PC-3 (cell line): ENCODE data around the gene PRPF19. TPM values are rescaled to one million over a fixed set of nuclear protein-coding genes. Genes with fewer than 3 reads are reported as not detected.

Source experiments
- ATAC-seq: fragments of 200-7000 bp; cut with Tn5 transposase; 2 replicates; pipeline ENCODE4 v1.9.1; 2020; ENCODE audit warnings: mild to moderate bottlenecking, moderate library complexity
- BruUV-seq: library from RNA; stranded (reverse); fragments of 400-500 nt; replicated peaks from 2 replicates; lab custom pipeline; 2021; lab: Mats Ljungman, UMichigan
- CTCF ChIA-PET: fragments of 300-600 bp; sonication (Branson Sonifier 250); formaldehyde crosslinking; loops from one replicate; lab custom pipeline; 2022; ENCODE audit warnings: antibody characterized with exemption; lab: Charles Lee
- POLR2A ChIA-PET: fragments of 300-600 bp; sonication (Branson Sonifier 250); formaldehyde crosslinking; loops from one replicate; lab custom pipeline; 2022; ENCODE audit warnings: antibody characterized with exemption; ENCODE audit not compliant: unreplicated experiment; lab: Charles Lee
- DNase-seq: peaks from one replicate; pipeline ENCODE4 v3.0.0-alpha.2; 2015
- H2AFZ ChIP-seq: fragments of 300-600 bp; sonication (generic); 2 replicates; pipeline ENCODE4 v1.6.0; 2016; ENCODE audit warnings: antibody characterized with exemption, low read length
- H3F3A ChIP-seq: fragments of 300-600 bp; sonication (generic); one replicate; pipeline ENCODE4 v1.6.0; 2017; ENCODE audit warnings: antibody characterized with exemption, low read length, control low read depth, mild to moderate bottlenecking; ENCODE audit not compliant: unreplicated experiment
- H3K27ac ChIP-seq: fragments of 300-600 bp; sonication (generic); 2 replicates; pipeline ENCODE4 v1.5.1; 2016; ENCODE audit warnings: mild to moderate bottlenecking, low read length
- H3K27me3 ChIP-seq: fragments of 300-600 bp; sonication (generic); 2 replicates; pipeline ENCODE4 v1.6.1; 2016; ENCODE audit warnings: low read length, mixed read lengths
- H3K36me3 ChIP-seq: fragments of 300-600 bp; sonication (generic); 2 replicates; pipeline ENCODE4 v1.6.1; 2016; ENCODE audit warnings: low read depth, mixed run types, low read length, mixed read lengths
- H3K4me1 ChIP-seq: fragments of 300-600 bp; sonication (generic); 2 replicates; pipeline ENCODE4 v1.5.1; 2016; ENCODE audit warnings: low read length; ENCODE audit not compliant: insufficient read depth
- H3K4me2 ChIP-seq: fragments of 300-600 bp; sonication (generic); 2 replicates; pipeline ENCODE4 v1.6.0; 2016; ENCODE audit warnings: low read length
- H3K4me3 ChIP-seq: fragments of 300-600 bp; sonication (generic); 2 replicates; pipeline ENCODE4 v1.5.1; 2016; ENCODE audit warnings: mild to moderate bottlenecking, low read length, mixed read lengths
- H3K79me2 ChIP-seq: fragments of 300-600 bp; sonication (generic); 2 replicates; pipeline ENCODE4 v1.6.1; 2017; ENCODE audit warnings: low read length, mixed read lengths
- H3K9ac ChIP-seq: fragments of 300-600 bp; sonication (generic); 2 replicates; pipeline ENCODE4 v1.6.0; 2016; ENCODE audit warnings: mild to moderate bottlenecking, low read length
- H3K9me2 ChIP-seq: fragments of 300-600 bp; sonication (generic); replicated peaks from 2 replicates; pipeline ENCODE4 v1.6.1; 2016; ENCODE audit warnings: mixed run types, low read length, mixed read lengths
- H3K9me3 ChIP-seq: fragments of 300-600 bp; sonication (generic); 2 replicates; pipeline ENCODE4 v1.6.1; 2016; ENCODE audit warnings: low read length, mixed read lengths
- H4K20me1 ChIP-seq: fragments of 300-600 bp; sonication (generic); 2 replicates; pipeline ENCODE4 v1.6.1; 2016; ENCODE audit warnings: low read length, mixed read lengths
- CTCF ChIP-seq: fragments of 300-600 bp; sonication (generic); conservative IDR thresholded peaks from 2 replicates; pipeline ENCODE4 v1.5.1; 2017; ENCODE audit warnings: antibody characterized with exemption, low read depth, mild to moderate bottlenecking, low read length
- EZH2 ChIP-seq: fragments of 300-600 bp; sonication (generic); IDR thresholded peaks from one replicate; pipeline ENCODE4 v1.6.1; 2017; ENCODE audit warnings: antibody characterized with exemption, mild to moderate bottlenecking, low read length; ENCODE audit not compliant: unreplicated experiment
- EZH2phosphoT487 ChIP-seq: fragments of 300-600 bp; sonication (generic); IDR thresholded peaks from 2 replicates; pipeline ENCODE4 v1.6.1; 2018; ENCODE audit warnings: mild to moderate bottlenecking, antibody characterized with exemption, low read length, borderline replicate concordance
- intact Hi-C: fragments of 100-400 bp; cut with micrococcal nuclease; formaldehyde crosslinking; loops from 2 replicates; pipeline ENCODE4 v1.9.0; 2023
- total RNA-seq: library from RNA; depleted of rRNA; stranded (reverse); fragments of >200 nt; gene quantifications from 2 replicates; pipeline ENCODE4 v1.2.3, GENCODE V29; 2014

Gene PRPF19
- total RNA-seq, 1 experiment from 2014 or later: 165 TPM

DNA sequence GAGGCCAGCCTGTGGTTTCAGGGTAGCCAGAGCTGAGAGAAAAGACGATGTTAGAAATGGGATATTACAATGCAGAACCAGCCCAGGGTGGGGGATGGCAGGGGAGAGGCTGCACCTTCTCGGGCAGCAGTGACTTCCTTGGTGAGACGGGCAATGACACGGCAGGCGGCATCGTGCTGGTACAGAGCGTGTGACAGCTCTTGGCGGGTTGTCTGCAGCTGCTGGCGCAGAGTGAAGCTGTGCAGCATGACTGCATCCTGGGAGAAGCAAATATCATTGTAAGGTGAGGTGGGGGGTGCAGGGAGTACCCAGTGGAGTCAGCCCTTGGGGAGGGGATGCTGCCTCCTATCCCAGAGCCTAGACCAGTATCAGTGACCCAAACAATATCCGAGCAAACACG lies 3.8 kb downstream of the PRPF19 start:
- intact Hi-C loops: no loop called here
- Histone ChIP-seq H3K4me3 (no peak overlapping the region), H3K4me1 (peaks cover 19% of the 10 kb centered on the region), H3K9me3 (no peaks in the 10 kb centered on the region), H3K27me3 (no peaks in the 10 kb centered on the region), H4K20me1 (peaks cover 37% of the 10 kb centered on the region), H3F3A (peaks cover 8% of the 10 kb centered on the region), H3K36me3 (peaks cover 66% of the 10 kb centered on the region), H2AFZ (no peak overlapping the region), H3K9me2 (no peaks in the 10 kb centered on the region), H3K27ac (no peak overlapping the region), H3K79me2 (peaks cover 43% of the 10 kb centered on the region), H3K4me2 (no peak overlapping the region), H3K9ac (no peak overlapping the region)
- BruUV-seq: no TSS peak
- TF ChIP-seq EZH2 (no peak), EZH2phosphoT487 (no peak), CTCF (no peak)
- POLR2A ChIA-PET: no interaction called here
- no peak for ATAC-seq
- CTCF ChIA-PET: no interaction called here
- no peak for DNase-seq

GRCh38 chr11:60900673-60901404 lies 5.5 kb downstream of the PRPF19 start:
- no peak overlapping the region for H3K4me2 ChIP-seq
- H3K9ac ChIP-seq: no peak overlapping the region
- H3K36me3 ChIP-seq: peaks cover 83% of the 10 kb centered on the region
- CTCF ChIA-PET: no interaction called here
- no TSS peak for BruUV-seq
- intact Hi-C loops: no loop called here
- peaks cover 39% of the 10 kb centered on the region for H4K20me1 ChIP-seq
- peaks cover 16% of the 10 kb centered on the region for H3K4me1 ChIP-seq
- TF ChIP-seq CTCF (no peak), EZH2 (no peak), EZH2phosphoT487 (no peak)
- H3K79me2 ChIP-seq: peaks cover 38% of the 10 kb centered on the region
- H3K27ac ChIP-seq: no peak overlapping the region
- peaks cover 8% of the 10 kb centered on the region for H3F3A ChIP-seq
- ATAC-seq: no peak
- no peak overlapping the region for H3K4me3 ChIP-seq
- no peaks in the 10 kb centered on the region for H3K9me2 ChIP-seq
- H2AFZ ChIP-seq: no peak overlapping the region
- H3K9me3 ChIP-seq: no peaks in the 10 kb centered on the region
- DNase-seq: no peak
- no peaks in the 10 kb centered on the region for H3K27me3 ChIP-seq
- POLR2A ChIA-PET: no interaction called here

DNA sequence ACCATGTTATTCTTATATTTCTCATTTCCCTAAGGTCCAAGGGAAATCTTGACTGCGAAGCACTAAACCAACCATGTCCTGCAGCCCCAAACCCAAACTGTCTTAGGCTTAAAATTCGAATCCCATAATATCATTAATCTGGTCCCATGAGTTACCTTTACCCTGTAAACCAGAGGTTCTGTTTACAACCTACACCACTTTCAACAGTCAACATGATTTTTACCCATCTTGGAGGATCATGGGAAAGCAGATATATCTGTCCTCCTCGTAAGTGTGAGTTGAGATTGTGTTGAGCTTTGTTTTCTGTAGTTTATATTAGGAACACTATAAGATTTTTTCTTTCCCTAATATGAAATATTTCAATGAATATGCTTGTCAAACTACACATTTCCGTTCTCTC lies 6.4 kb downstream of the PRPF19 start:
- Histone ChIP-seq H3K9me3 (no peaks in the 10 kb centered on the region), H3K79me2 (peaks cover 29% of the 10 kb centered on the region)
- CTCF ChIA-PET: interaction anchor here (0.5 to 1.6 kb wide), 11 partner anchors 12 to 282 kb away, joined by 3 to 29 read pairs (median 4); partner anchors contain the start of gene TMEM109

More for the DNA sequence above, 6.4 kb downstream of the PRPF19 start:
- intact Hi-C loops: loop anchor here (1.0 kb wide), 2 partner anchors 69 to 125 kb away; no protein-coding TSS in a partner anchor
- no peak overlapping the region for H3K4me2 ChIP-seq
- ATAC-seq (no peak), DNase-seq (no peak)
- H3K4me3 ChIP-seq: no peak overlapping the region
- H3K27me3 ChIP-seq: no peaks in the 10 kb centered on the region
- H2AFZ ChIP-seq: no peak overlapping the region
- H4K20me1 ChIP-seq: peaks cover 34% of the 10 kb centered on the region
- peaks cover 91% of the 10 kb centered on the region for H3K36me3 ChIP-seq
- POLR2A ChIA-PET: interaction anchor here (0.7 kb wide), 1 partner anchor 623 kb away, joined by 3 read pairs; no protein-coding TSS in a partner anchor
- TF ChIP-seq CTCF: no peak
- no peak for TF ChIP-seq EZH2phosphoT487
- TF ChIP-seq EZH2: no peak
- no peaks in the 10 kb centered on the region for H3K9me2 ChIP-seq
- H3K4me1 ChIP-seq: peaks cover 12% of the 10 kb centered on the region
- no TSS peak for BruUV-seq
- H3F3A ChIP-seq: peaks cover 8% of the 10 kb centered on the region
- H3K27ac ChIP-seq: no peak overlapping the region
- H3K9ac ChIP-seq: no peak overlapping the region
